ENCODE measurements around the gene CCDC60.

Gene CCDC60

DNA sequence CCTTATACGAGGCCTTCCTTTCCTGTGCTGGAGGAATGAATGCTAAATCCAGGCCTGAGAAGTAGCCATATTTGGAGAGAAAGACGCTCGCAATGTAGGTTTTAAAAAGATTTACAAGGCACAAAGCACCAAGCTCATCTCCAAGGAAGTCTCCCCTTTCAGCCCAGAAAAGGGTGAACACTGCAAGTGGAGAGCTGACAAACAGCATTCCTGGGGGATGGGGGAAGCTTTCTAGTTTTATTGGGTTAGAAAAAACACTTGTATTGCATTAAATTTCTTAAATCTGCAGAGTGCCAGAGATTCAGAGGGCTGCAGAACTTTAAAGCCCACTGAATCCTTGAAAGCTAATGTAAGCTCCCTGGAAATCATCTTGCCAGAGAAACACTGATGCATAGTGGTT, 34.6 kb downstream of the CCDC60 start:
- TF ChIP-seq, protein P1, sequence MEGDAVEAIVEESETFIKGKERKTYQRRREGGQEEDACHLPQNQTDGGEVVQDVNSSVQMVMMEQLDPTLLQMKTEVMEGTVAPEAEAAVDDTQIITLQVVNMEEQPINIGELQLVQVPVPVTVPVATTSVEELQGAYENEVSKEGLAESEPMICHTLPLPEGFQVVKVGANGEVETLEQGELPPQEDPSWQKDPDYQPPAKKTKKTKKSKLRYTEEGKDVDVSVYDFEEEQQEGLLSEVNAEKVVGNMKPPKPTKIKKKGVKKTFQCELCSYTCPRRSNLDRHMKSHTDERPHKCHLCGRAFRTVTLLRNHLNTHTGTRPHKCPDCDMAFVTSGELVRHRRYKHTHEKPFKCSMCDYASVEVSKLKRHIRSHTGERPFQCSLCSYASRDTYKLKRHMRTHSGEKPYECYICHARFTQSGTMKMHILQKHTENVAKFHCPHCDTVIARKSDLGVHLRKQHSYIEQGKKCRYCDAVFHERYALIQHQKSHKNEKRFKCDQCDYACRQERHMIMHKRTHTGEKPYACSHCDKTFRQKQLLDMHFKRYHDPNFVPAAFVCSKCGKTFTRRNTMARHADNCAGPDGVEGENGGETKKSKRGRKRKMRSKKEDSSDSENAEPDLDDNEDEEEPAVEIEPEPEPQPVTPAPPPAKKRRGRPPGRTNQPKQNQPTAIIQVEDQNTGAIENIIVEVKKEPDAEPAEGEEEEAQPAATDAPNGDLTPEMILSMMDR (IDR thresholded peaks at IDR 0.05): no peak
- Histone ChIP-seq H3K4me1 (ENCODE audit: control insufficient read depth in 1 of 2, insufficient read depth in 1 of 2, low read depth in 1 of 2, low read length in 1 of 2) (no peaks in the 10 kb centered on the region), H3K27me3 (no peaks in the 10 kb centered on the region), H3K9me3 (no peaks in the 10 kb centered on the region), H3K27ac (no peak overlapping the region), H3K4me3 (ENCODE audit: low read depth in 1 of 2, low read length in 1 of 2) (no peak overlapping the region), H3K36me3 (no peaks in the 10 kb centered on the region)

GRCh38 chr12:119369907-119370546, 35.5 kb downstream of the CCDC60 start:
- TF ChIP-seq, protein P1 (IDR thresholded peaks at IDR 0.05): no peak
- no peaks in the 10 kb centered on the region for H3K9me3 ChIP-seq
- no peaks in the 10 kb centered on the region for H3K27me3 ChIP-seq
- no peak overlapping the region for H3K27ac ChIP-seq
- H3K4me1 ChIP-seq (ENCODE audit: control insufficient read depth in 1 of 2, insufficient read depth in 1 of 2, low read depth in 1 of 2, low read length in 1 of 2): no peaks in the 10 kb centered on the region
- H3K36me3 ChIP-seq: no peaks in the 10 kb centered on the region
- H3K4me3 ChIP-seq (ENCODE audit: low read depth in 1 of 2, low read length in 1 of 2): no peak overlapping the region

DNA sequence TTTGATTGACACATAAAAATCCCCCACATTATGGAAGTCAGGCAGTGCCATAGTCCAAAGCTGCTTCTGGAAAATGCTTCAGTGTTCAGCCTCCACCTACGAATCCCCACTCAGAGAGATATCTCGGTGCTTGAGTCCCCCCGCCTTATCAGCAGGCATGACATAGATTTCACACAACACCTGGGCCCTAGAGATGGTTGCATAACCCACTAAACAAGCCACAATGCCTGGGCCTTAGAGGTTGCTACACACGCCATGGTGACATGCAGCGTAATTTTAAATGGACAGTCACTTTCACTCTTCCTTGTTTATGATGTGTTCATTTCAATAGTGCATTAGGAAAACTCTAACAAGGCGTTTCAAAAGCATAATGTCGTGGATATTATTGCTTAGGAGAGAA, 38.0 kb downstream of the CCDC60 start:
- Histone ChIP-seq H3K4me3 (ENCODE audit: low read depth in 1 of 2, low read length in 1 of 2) (no peak overlapping the region), H3K9me3 (no peaks in the 10 kb centered on the region), H3K27me3 (no peaks in the 10 kb centered on the region), H3K4me1 (ENCODE audit: control insufficient read depth in 1 of 2, insufficient read depth in 1 of 2, low read depth in 1 of 2, low read length in 1 of 2) (no peaks in the 10 kb centered on the region), H3K27ac (no peak overlapping the region), H3K36me3 (no peaks in the 10 kb centered on the region)
- TF ChIP-seq, protein P1 (IDR thresholded peaks at IDR 0.05): no peak

DNA sequence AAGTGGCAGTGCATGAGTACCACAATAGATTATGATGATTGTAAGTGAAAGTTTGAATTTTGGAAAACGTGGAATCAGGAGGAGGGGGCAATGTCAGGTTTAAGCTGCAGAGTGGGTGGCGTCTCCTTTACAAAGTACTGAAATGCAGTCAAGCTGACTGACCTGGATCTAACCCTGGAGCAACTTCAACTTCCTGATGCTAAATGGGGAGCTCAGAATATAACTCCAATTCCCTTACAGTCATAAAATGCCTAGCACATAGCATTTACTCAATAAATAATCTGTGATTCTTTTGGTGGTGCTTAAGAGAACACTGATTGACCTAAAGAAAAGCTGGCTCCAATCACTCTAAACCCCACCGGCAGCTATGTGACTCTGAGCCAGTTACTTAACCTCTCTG, 38.5 kb downstream of the CCDC60 start:
- Histone ChIP-seq H3K27me3 (no peaks in the 10 kb centered on the region), H3K4me1 (ENCODE audit: control insufficient read depth in 1 of 2, insufficient read depth in 1 of 2, low read depth in 1 of 2, low read length in 1 of 2) (no peaks in the 10 kb centered on the region), H3K36me3 (no peaks in the 10 kb centered on the region), H3K27ac (no peak overlapping the region), H3K4me3 (ENCODE audit: low read depth in 1 of 2, low read length in 1 of 2) (no peak overlapping the region), H3K9me3 (no peaks in the 10 kb centered on the region)
- TF ChIP-seq, protein P1 (IDR thresholded peaks at IDR 0.05): no peak

GRCh38 chr12:119373666-119374065, 39.1 kb downstream of the CCDC60 start:
- H3K9me3 ChIP-seq: no peaks in the 10 kb centered on the region
- H3K36me3 ChIP-seq: no peaks in the 10 kb centered on the region
- H3K27ac ChIP-seq: no peak overlapping the region
- H3K27me3 ChIP-seq: no peaks in the 10 kb centered on the region
- TF ChIP-seq, protein P1 (IDR thresholded peaks at IDR 0.05): no peak
- no peaks in the 10 kb centered on the region for H3K4me1 ChIP-seq (ENCODE audit: control insufficient read depth in 1 of 2, insufficient read depth in 1 of 2, low read depth in 1 of 2, low read length in 1 of 2)
- no peak overlapping the region for H3K4me3 ChIP-seq (ENCODE audit: low read depth in 1 of 2, low read length in 1 of 2)
